NCI-H1048 (cell line): ENCODE measurements around the gene GSPT2.
"Not testable (repeated sequence)": the region's sequence is repeated elsewhere in the genome, so short reads cannot be mapped to it uniquely, and the experiment has no call there.

Experiments used
- DNase-seq: peaks from one replicate; lab custom pipeline; 2025; lab: John Stamatoyannopoulos, UW

Gene GSPT2

GRCh38 chrX:51743179-51743957, at the start of gene GSPT2:
GSPT2 (plus strand) TSS chrX:51743442; CDS start chrX:51743627, 185 bp downstream.
- DNase-seq, result no peak

- no peak for DNase-seq
Observed at GRCh38 chrX:51694254-51694653, 49.0 kb upstream of the GSPT2 start.

GRCh38 chrX:51697397-51697796, 45.8 kb upstream of the GSPT2 start:
- no peak for DNase-seq

- DNase-seq, result not testable (repeated sequence)
Observed at GRCh38 chrX:51710277-51711164, 32.7 kb upstream of the GSPT2 start, which contains the start of gene CENPVL1. CENPVL1 (plus strand) TSS chrX:51710512; CDS start chrX:51710512, 0 bp downstream.

GRCh38 chrX:51712943-51713647, 30.1 kb upstream of the GSPT2 start:
- not testable (repeated sequence) for DNase-seq

GRCh38 chrX:51728202-51728601, 15.0 kb upstream of the GSPT2 start:
- no peak for DNase-seq

GRCh38 chrX:51737091-51737490, 6.2 kb upstream of the GSPT2 start:
- DNase-seq, result no peak

GRCh38 chrX:51742586-51742985, 656 bp upstream of the GSPT2 start:
- DNase-seq, result no peak

- DNase-seq, result no peak
Observed at GRCh38 chrX:51747671-51748070, 4.4 kb downstream of the GSPT2 start.

- DNase-seq, result no peak
Observed at GRCh38 chrX:51759055-51759839, 16.0 kb downstream of the GSPT2 start.

GRCh38 chrX:51760657-51761056, 17.4 kb downstream of the GSPT2 start:
- no peak for DNase-seq

GRCh38 chrX:51766546-51766945, 23.3 kb downstream of the GSPT2 start:
- DNase-seq, result no peak

GRCh38 chrX:51776851-51777250, 33.6 kb downstream of the GSPT2 start:
- DNase-seq, result no peak

GRCh38 chrX:51779306-51779705, 36.1 kb downstream of the GSPT2 start:
- no peak for DNase-seq

- no peak for DNase-seq
Observed at GRCh38 chrX:51795136-51795535, 51.9 kb downstream of the GSPT2 start.
